HCT116 (cell line): ENCODE data around the gene EIF3A. TPM values are rescaled to one million over a fixed set of nuclear protein-coding genes. Genes with fewer than 3 reads are reported as not detected.
A peak's percentile ranks its signal among the peaks of the same experiment; 100 is the strongest.

ENCODE experiments used
- ATAC-seq: fragments of 200-7000 bp; cut with Tn5 transposase; 2 replicates; pipeline ENCODE4 v1.9.1; 2020; ENCODE audit warnings: mild to moderate bottlenecking, moderate library complexity
- Bru-seq: library from RNA; stranded (reverse); fragments of 400-500 nt; gene quantifications from one replicate; lab custom pipeline; 2021; lab: Mats Ljungman, UMichigan
- BruChase-seq, 2 experiments: library from RNA; stranded (reverse); fragments of 400-500 nt; gene quantifications; one replicate each; lab custom pipeline; 2021; lab: Mats Ljungman, UMichigan
- BruUV-seq: library from RNA; stranded (reverse); fragments of 400-500 nt; replicated peaks from 2 replicates; lab custom pipeline; 2021; lab: Mats Ljungman, UMichigan
- CTCF ChIA-PET: fragments of 300-600 bp; sonication (Branson Sonifier 250); formaldehyde crosslinking; loops from one replicate; lab custom pipeline; 2021; ENCODE audit warnings: antibody characterized with exemption; lab: Charles Lee
- POLR2A ChIA-PET: fragments of 300-600, 350-600 bp; sonication (Branson Sonifier 250); formaldehyde crosslinking; loops from one replicate; lab custom pipeline; 2021; ENCODE audit warnings: antibody characterized with exemption; lab: Charles Lee
- RAD21 ChIA-PET, 2 experiments: fragments of 300-600 bp; sonication (Branson Sonifier 250); formaldehyde crosslinking; loops; one replicate each; lab custom pipeline; 2023; ENCODE audit warnings: low total read pairs in 2 of 2; ENCODE audit not compliant: uncharacterized antibody in 2 of 2, unreplicated experiment in 2 of 2, low non-redundant PET in 1 of 2; lab: Charles Lee
- DNase-seq: peaks from one replicate; pipeline ENCODE4 v3.0.0-alpha.2; 2010; ENCODE audit warnings: low read depth, low spot score
- H2AFZ ChIP-seq: fragments of 200-600 bp; shearing (Covaris generic), sonication (generic); 2 replicates; pipeline ENCODE4 v1.6.1; 2017; ENCODE audit warnings: low read depth, mixed run types, mixed read lengths, antibody characterized with exemption, low read length; ENCODE audit not compliant: poor library complexity, severe bottlenecking
- H3K27ac ChIP-seq: 2 replicates; pipeline ENCODE4 v1.5.1; 2012; ENCODE audit warnings: low read depth, low read length
- H3K27me3 ChIP-seq: fragments of 200-600 bp; sonication (generic); 2 replicates; pipeline ENCODE4 v1.6.1; 2016; ENCODE audit warnings: mixed run types, low read length, mixed read lengths; ENCODE audit not compliant: insufficient read depth
- H3K36me3 ChIP-seq, 2 experiments: fragments of 200-500 bp in 1 of 2; fragments of 200-600 bp in 1 of 2; sonication (Bioruptor generic) in 1 of 2; sonication (generic) in 1 of 2; 2 replicates each; pipeline versions ENCODE4 v1.5.1 to v1.6.1; 2014 to 2016; ENCODE audit warnings: low read length in 2 of 2, inconsistent platforms in 1 of 2, mixed read lengths in 1 of 2, mixed run types in 1 of 2; ENCODE audit not compliant: insufficient read depth in 2 of 2, control insufficient read depth in 1 of 2
- H3K4me1 ChIP-seq, 2 experiments: fragments of 200-600 bp in 1 of 2; sonication (generic) in 1 of 2; 2 replicates each; pipeline versions ENCODE4 v1.5.1 to v1.6.1; 2012 to 2017; ENCODE audit warnings: low read length in 2 of 2, inconsistent platforms in 1 of 2, mild to moderate bottlenecking in 1 of 2, mixed read lengths in 1 of 2, mixed run types in 1 of 2, moderate library complexity in 1 of 2; ENCODE audit not compliant: insufficient read depth in 2 of 2, control insufficient read depth in 1 of 2
- H3K4me2 ChIP-seq: fragments of 200-600 bp; sonication (generic); 2 replicates; pipeline ENCODE4 v1.6.1; 2017; ENCODE audit warnings: mixed run types, low read length, mixed read lengths
- H3K4me3 ChIP-seq, 2 experiments: fragments of 200-600 bp in 1 of 2; sonication (generic) in 1 of 2; replicated peaks in 1 of 2; 2 replicates each; pipeline ENCODE4 v1.5.1; 2011 to 2016; ENCODE audit warnings: low read length in 2 of 2, control low read depth in 1 of 2, low read depth in 1 of 2, mild to moderate bottlenecking in 1 of 2, mixed read lengths in 1 of 2, mixed run types in 1 of 2
- H3K79me2 ChIP-seq: fragments of 200-600 bp; sonication (generic); 2 replicates; pipeline ENCODE4 v1.6.1; 2017; ENCODE audit warnings: mild to moderate bottlenecking, mixed run types, low read length, moderate library complexity, mixed read lengths; ENCODE audit not compliant: insufficient read depth
- H3K9ac ChIP-seq: fragments of 200-600 bp; sonication (generic); 2 replicates; pipeline ENCODE4 v1.6.1; 2016; ENCODE audit warnings: low read length, mixed read lengths
- H3K9me2 ChIP-seq: fragments of 200-600 bp; sonication (generic), shearing (Covaris generic); 2 replicates; pipeline ENCODE4 v1.6.1; 2017; ENCODE audit warnings: mixed run types, mild to moderate bottlenecking, moderate library complexity; ENCODE audit not compliant: insufficient read depth
- H3K9me3 ChIP-seq, 2 experiments: fragments of 200-500 bp in 1 of 2; fragments of 200-600 bp in 1 of 2; sonication (Bioruptor generic) in 1 of 2; sonication (generic) in 1 of 2; 2 replicates each; pipeline ENCODE4 v1.6.1; 2014 to 2017; ENCODE audit warnings: low read length in 2 of 2, mixed read lengths in 2 of 2, inconsistent platforms in 1 of 2, low read depth in 1 of 2, mild to moderate bottlenecking in 1 of 2, mixed run types in 1 of 2, moderate library complexity in 1 of 2; ENCODE audit not compliant: control insufficient read depth in 1 of 2, insufficient read depth in 1 of 2
- H4K20me1 ChIP-seq: fragments of 200-600 bp; sonication (generic), shearing (Covaris generic); 2 replicates; pipeline ENCODE4 v1.6.1; 2017; ENCODE audit warnings: mixed run types, mild to moderate bottlenecking, moderate library complexity; ENCODE audit not compliant: insufficient read depth
- CEBPB ChIP-seq: IDR thresholded peaks from 2 replicates; pipeline ENCODE4 v1.6.1; 2012; ENCODE audit warnings: low read depth
- EZH2 ChIP-seq: fragments of 200-600 bp; sonication (generic); IDR thresholded peaks from 2 replicates; pipeline ENCODE4 v1.6.1; 2017; ENCODE audit warnings: antibody characterized with exemption, mixed run types
- EZH2phosphoT487 ChIP-seq: fragments of 200-600 bp; IDR thresholded peaks from 2 replicates; pipeline ENCODE4 v1.6.1; 2018; ENCODE audit warnings: antibody characterized with exemption, borderline replicate concordance
- FOSL1 ChIP-seq: IDR thresholded peaks from 2 replicates; pipeline ENCODE4 v1.6.1; 2012; ENCODE audit warnings: low read depth
- JUND ChIP-seq: IDR thresholded peaks from 2 replicates; pipeline ENCODE4 v1.6.1; 2012
- POLR2AphosphoS5 ChIP-seq: IDR thresholded peaks from 2 replicates; pipeline ENCODE4 v1.6.1; 2011; ENCODE audit warnings: mild to moderate bottlenecking, low read depth, low read length, moderate library complexity
- RAD21 ChIP-seq: IDR thresholded peaks from 2 replicates; pipeline ENCODE4 v1.6.1; 2012; ENCODE audit warnings: low read depth, mild to moderate bottlenecking
- REST ChIP-seq: IDR thresholded peaks from 2 replicates; pipeline ENCODE4 v1.6.1; 2012; ENCODE audit warnings: low read depth
- SIN3A ChIP-seq: IDR thresholded peaks from 2 replicates; pipeline ENCODE4 v1.6.1; 2012; ENCODE audit warnings: low read depth
- SP1 ChIP-seq: IDR thresholded peaks from 2 replicates; pipeline ENCODE4 v1.6.1; 2012; ENCODE audit warnings: low read depth
- SRF ChIP-seq: IDR thresholded peaks from 2 replicates; pipeline ENCODE4 v1.6.1; 2012; ENCODE audit warnings: low read depth
- TCF7L2 ChIP-seq: IDR thresholded peaks from 2 replicates; pipeline ENCODE4 v1.7.0; 2011; ENCODE audit warnings: borderline replicate concordance, inconsistent platforms; ENCODE audit not compliant: insufficient read depth, insufficient read length; ENCODE audit errors: extremely low read depth
- ZFX ChIP-seq: fragments of 450-650 bp; IDR thresholded peaks from 2 replicates; pipeline ENCODE4 v1.6.1; 2017
- intact Hi-C: fragments of 100-400 bp; cut with micrococcal nuclease; formaldehyde crosslinking; loops from 2 replicates; pipeline ENCODE4 v1.10.0; 2022
- long read RNA-seq: library from polyadenylated mRNA; unstranded; transcript quantifications from one replicate; pipeline ENCODE4 v2.0.0, GENCODE V29; 2021; ENCODE audit not compliant: unreplicated experiment
- polyA plus RNA-seq: library from polyadenylated mRNA; unstranded; fragments of >200 nt; gene quantifications from 2 replicates; pipeline ENCODE4 v1.2.1, GENCODE V29; 2012; ENCODE audit warnings: missing spikeins
- total RNA-seq: library from RNA; stranded (reverse); gene quantifications from one replicate; pipeline ENCODE4 v1.2.1, GENCODE V29; 2021; ENCODE audit not compliant: unreplicated experiment
- TF ChIP-seq, protein P1 (sequence below): IDR thresholded peaks from 2 replicates; pipeline ENCODE4 v1.6.1; 2011; ENCODE audit warnings: mild to moderate bottlenecking, low read length, moderate library complexity; ENCODE audit not compliant: insufficient replicate concordance; ENCODE audit errors: extremely low read depth

EIF3A gene, protein sequence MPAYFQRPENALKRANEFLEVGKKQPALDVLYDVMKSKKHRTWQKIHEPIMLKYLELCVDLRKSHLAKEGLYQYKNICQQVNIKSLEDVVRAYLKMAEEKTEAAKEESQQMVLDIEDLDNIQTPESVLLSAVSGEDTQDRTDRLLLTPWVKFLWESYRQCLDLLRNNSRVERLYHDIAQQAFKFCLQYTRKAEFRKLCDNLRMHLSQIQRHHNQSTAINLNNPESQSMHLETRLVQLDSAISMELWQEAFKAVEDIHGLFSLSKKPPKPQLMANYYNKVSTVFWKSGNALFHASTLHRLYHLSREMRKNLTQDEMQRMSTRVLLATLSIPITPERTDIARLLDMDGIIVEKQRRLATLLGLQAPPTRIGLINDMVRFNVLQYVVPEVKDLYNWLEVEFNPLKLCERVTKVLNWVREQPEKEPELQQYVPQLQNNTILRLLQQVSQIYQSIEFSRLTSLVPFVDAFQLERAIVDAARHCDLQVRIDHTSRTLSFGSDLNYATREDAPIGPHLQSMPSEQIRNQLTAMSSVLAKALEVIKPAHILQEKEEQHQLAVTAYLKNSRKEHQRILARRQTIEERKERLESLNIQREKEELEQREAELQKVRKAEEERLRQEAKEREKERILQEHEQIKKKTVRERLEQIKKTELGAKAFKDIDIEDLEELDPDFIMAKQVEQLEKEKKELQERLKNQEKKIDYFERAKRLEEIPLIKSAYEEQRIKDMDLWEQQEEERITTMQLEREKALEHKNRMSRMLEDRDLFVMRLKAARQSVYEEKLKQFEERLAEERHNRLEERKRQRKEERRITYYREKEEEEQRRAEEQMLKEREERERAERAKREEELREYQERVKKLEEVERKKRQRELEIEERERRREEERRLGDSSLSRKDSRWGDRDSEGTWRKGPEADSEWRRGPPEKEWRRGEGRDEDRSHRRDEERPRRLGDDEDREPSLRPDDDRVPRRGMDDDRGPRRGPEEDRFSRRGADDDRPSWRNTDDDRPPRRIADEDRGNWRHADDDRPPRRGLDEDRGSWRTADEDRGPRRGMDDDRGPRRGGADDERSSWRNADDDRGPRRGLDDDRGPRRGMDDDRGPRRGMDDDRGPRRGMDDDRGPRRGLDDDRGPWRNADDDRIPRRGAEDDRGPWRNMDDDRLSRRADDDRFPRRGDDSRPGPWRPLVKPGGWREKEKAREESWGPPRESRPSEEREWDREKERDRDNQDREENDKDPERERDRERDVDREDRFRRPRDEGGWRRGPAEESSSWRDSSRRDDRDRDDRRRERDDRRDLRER (N-terminal part only)
- 271 TPM for total RNA-seq
- 137 and 168 TPM in 2 replicates for polyA plus RNA-seq
- Bru-seq, nascent RNA = percentile 99 among the genes with signal in this experiment
- percentile 99 among the genes with signal in this experiment for BruChase-seq, experiment 1, labeled RNA remaining after a 6-hour chase
- percentile 99 among the genes with signal in this experiment for BruChase-seq, experiment 2, labeled RNA remaining after a 2-hour chase
- long read RNA-seq, full-length matches to known transcripts = 272 of 733 reads
- long read RNA-seq, partial matches to known transcripts = 414 of 733 reads
- long read RNA-seq, other reads (novel, unspliced or antisense) = 47 of 733 reads

DNA sequence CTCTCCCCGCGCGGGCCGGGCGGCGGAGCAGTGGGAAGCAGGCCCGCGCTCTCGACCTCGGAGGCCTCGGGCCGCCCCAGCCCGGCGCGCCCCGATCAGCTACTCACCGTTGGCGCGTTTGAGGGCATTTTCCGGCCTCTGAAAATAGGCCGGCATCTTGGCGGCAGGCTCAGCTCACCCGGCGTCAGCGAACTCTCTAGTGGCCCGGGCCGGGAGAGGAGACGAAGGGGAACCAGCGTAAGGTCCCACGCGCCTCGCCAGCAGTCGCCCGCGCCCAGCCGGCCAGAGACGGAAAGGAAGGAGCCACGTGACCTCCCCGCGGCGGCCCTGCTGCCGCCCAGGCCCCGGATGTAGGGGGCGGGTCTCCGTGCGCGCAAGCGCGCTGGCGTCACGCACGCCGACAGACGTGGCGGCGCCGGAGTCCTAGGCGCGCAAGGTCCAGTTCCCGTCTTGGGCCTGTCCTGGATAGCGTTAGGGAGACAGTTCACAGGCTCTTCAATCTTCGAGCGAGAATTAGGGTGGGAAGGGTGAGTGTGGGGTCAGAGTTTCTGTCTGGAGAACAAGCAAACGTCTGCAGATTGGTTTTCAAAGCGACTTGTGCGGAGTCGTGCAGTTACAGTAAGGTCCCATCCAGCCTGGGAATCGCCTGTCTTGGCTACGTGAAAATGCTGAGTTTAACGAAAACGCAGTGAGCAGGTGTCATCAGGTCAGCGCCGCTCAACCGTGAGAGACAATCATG, at the start of gene EIF3A:
EIF3A (minus strand) TSS at position 297 of the 739 bp plus-strand sequence; CDS start at position 156, 141 bp downstream.
- RAD21 ChIA-PET = no interaction called here
- Histone ChIP-seq H2AFZ (peak within 1 kb of the TSS; percentile 14), H3K4me1 (peaks cover 22 to 40% of the 10 kb centered on the region in 2 experiments), H3K79me2 (peaks cover 59% of the 10 kb centered on the region), H3K4me3 (peak within 1 kb of the TSS; percentile 83 to 98), H3K27ac (peak within 1 kb of the TSS; percentile 96), H3K9me3 (no peaks in the 10 kb centered on the region), H3K9ac (peak within 1 kb of the TSS; percentile 100), H3K36me3 (peaks cover 5 to 27% of the 10 kb centered on the region in 2 experiments; a peak in 3 of 4 replicates), H3K9me2 (no peaks in the 10 kb centered on the region), H4K20me1 (peaks cover 37% of the 10 kb centered on the region; the same call in 1 of the 2 replicates), H3K27me3 (no peaks in the 10 kb centered on the region), H3K4me2 (peak within 1 kb of the TSS; percentile 87)
- ATAC-seq = peak; percentile 88
- peak; percentile 92 for DNase-seq
- CTCF ChIA-PET = no interaction called here
- intact Hi-C loops = no loop called here
- POLR2A ChIA-PET = interaction anchor here (0.9 kb wide), 1 partner anchor 51 kb away, joined by 4 read pairs; the partner anchor contains the start of gene NANOS1
- BruUV-seq = no TSS peak
- no peak; the same call in 1 of the 2 replicates for TF ChIP-seq JUND
- TF ChIP-seq RAD21 = peak; percentile 18
- TF ChIP-seq CEBPB = no peak; the same call in 1 of the 2 replicates
- no peak for TF ChIP-seq REST
- TF ChIP-seq FOSL1 = peak; percentile 25
- TF ChIP-seq ZFX = peak; percentile 99
- peak; percentile 67; the same call in 1 of the 2 replicates for TF ChIP-seq SP1
- TF ChIP-seq, protein P1, sequence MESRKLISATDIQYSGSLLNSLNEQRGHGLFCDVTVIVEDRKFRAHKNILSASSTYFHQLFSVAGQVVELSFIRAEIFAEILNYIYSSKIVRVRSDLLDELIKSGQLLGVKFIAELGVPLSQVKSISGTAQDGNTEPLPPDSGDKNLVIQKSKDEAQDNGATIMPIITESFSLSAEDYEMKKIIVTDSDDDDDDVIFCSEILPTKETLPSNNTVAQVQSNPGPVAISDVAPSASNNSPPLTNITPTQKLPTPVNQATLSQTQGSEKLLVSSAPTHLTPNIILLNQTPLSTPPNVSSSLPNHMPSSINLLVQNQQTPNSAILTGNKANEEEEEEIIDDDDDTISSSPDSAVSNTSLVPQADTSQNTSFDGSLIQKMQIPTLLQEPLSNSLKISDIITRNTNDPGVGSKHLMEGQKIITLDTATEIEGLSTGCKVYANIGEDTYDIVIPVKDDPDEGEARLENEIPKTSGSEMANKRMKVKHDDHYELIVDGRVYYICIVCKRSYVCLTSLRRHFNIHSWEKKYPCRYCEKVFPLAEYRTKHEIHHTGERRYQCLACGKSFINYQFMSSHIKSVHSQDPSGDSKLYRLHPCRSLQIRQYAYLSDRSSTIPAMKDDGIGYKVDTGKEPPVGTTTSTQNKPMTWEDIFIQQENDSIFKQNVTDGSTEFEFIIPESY = peak; percentile 72
- TF ChIP-seq SRF = no peak; the same call in 1 of the 2 replicates
- peak; percentile 97 for TF ChIP-seq SIN3A
- no peak for TF ChIP-seq EZH2phosphoT487
- TF ChIP-seq TCF7L2 = peak; percentile 36
- peak; percentile 100 for TF ChIP-seq POLR2AphosphoS5
- no peak for TF ChIP-seq EZH2
